Tongue (tissue), 2 donors: Measurements from ENCODE around the gene GPALPP1. TPM values are rescaled to one million over a fixed set of nuclear protein-coding genes. Genes with fewer than 3 reads are reported as not detected.
"Not testable (repeated sequence)": the region's sequence is repeated elsewhere in the genome, so short reads cannot be mapped to it uniquely, and the experiment has no call there.

Experiments
- DNase-seq: peaks from one replicate; pipeline ENCODE4 v3.0.0-alpha.2; 2015
- total RNA-seq: library from RNA; depleted of rRNA; stranded (reverse); fragments of >200 nt; gene quantifications from one replicate; pipeline ENCODE4 v1.2.3, GENCODE V29; 2014

The GPALPP1 gene, protein sequence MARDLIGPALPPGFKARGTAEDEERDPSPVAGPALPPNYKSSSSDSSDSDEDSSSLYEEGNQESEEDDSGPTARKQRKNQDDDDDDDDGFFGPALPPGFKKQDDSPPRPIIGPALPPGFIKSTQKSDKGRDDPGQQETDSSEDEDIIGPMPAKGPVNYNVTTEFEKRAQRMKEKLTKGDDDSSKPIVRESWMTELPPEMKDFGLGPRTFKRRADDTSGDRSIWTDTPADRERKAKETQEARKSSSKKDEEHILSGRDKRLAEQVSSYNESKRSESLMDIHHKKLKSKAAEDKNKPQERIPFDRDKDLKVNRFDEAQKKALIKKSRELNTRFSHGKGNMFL
- total RNA-seq = 25.8 TPM

DNA sequence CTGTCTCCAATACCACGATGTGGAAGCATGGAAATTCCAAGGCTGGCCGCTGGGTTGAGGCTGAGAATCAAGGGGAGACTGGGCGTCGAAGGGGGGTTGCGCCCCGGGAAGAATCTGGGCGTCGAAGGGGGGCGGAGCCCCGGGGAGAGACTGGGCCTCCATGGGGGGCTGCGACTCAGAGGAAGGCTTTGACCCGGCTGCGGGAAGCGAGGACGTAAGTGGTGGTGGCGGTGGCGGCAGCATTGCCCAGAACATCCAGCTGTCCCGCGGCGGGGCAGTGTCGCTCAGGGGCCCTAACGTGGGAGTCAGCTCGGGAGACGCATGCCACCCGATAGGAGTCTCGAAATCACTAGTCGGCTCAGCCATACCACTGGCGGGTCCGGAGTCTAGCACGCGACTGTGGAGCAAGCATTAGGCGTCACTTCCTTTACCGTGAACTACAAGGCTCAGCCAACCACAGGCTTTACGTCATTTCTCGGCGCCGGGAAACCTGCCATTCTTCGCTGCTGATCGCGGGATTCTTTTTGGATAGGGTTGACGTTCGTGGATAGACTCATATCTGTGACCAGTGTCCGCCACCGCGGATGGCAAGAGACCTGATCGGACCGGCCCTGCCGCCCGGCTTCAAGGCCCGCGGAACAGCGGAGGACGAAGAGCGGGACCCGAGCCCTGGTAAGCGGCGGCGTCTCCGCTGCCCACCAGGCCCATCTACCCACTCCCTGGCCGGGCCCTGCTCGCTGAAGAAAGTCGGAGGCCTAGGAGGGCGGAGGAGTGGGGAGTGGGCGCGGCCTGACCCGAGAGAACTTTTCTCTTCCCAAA is at the start of gene GPALPP1, which contains the start of gene NUFIP1:
GPALPP1 (plus strand) TSS at position 468 of the 819 bp plus-strand sequence; CDS start at position 585, 117 bp downstream.
NUFIP1 (minus strand) TSS at position 401 of the 819 bp plus-strand sequence; CDS start at position 366, 35 bp downstream.
- peak; percentile 97 for DNase-seq

DNA sequence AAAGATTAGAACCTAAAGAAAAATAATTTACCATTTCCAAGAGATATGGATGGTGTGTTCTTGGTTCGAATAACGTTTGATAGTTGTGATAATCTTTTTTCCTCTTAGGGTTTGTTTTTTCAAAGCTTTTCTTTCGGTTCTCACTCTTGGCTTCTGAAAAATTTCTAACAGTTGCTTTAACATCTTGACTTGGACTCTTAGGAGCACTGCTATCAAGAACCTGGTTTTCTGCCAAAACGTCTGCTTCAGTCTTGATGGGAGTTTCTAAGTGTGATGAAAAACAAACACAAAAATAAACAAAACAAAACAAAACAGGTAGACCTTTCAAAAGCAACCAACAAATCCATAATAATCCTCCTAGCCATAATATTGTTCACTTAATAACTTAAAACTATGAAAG is 45.9 kb upstream of the GPALPP1 start:
- not testable (repeated sequence) for DNase-seq

DNA sequence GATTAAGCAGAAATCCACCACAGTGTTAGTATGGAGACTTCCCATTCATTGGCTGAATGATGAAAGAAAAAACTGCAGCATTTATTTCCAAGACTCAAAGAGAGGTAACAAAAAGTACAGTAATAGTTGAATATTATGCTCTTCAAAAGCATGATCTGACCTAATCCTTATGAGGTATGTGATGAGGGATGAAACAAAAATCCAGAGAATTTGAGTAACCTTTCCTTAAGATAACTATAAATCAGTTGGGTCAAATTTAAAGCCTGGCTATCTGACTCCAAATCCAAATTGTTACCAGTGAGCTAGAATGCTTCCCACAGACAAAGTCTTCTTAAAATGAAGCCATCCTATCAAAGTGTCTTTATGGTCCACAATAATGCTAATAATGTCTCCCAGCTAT is 38.2 kb upstream of the GPALPP1 start:
- no peak for DNase-seq

DNA sequence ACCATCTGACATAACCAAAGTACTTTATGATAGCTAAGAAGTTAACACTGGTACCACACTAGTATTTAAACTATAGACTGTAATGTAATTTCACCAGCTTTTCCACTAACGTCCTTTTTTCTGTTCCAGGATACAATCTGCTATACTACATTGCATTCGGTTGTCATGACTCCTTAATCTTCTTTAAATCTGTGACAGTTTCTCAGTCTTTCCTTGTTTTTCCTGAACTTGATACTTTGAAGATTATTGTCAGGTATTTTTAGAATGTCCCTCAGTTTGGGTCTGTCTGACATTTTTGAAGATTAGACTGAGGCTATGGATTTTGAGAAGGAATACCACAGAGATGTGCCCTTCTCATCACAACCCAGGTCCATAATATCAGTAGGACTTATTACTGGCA is 36.7 kb upstream of the GPALPP1 start:
- no peak for DNase-seq

DNA sequence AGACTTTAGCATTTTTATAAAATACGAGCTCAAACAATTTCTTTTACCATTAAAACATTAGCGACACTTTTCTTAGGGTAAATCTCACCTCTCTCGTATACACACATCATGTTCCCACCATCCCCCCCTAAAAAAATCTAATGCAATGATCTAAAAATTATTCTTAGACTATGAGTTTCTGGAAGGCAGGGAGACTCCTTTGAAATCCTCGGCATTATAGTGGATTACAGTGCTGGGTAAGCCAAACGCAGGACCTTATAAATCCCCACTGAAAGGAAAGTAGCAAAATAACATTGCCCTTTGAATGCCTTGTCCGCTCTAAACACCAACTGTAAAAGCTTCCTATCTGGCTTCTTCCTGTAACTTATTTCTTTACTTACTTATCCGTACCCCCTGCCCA is 35.1 kb upstream of the GPALPP1 start:
- DNase-seq = no peak

DNA sequence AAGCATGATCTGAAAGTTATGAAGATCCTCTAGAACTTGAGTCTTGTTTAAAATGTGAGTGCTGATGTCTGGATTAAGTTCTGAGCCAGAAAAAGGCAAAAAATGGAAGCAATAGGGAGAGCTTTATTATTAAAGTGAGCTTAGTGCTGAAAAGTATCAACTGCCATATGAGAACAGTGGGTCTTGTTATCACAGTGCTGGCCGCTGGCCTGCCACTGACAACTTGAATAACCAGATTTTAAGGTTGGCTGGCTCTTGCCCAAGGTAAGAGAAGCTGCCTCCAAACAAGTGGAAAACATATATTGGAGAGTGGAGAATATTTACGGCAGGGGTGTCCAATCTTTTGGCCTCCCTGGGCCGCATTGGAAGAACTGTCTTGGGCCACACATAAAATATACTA is 33.9 kb upstream of the GPALPP1 start:
- DNase-seq = peak; percentile 53

DNA sequence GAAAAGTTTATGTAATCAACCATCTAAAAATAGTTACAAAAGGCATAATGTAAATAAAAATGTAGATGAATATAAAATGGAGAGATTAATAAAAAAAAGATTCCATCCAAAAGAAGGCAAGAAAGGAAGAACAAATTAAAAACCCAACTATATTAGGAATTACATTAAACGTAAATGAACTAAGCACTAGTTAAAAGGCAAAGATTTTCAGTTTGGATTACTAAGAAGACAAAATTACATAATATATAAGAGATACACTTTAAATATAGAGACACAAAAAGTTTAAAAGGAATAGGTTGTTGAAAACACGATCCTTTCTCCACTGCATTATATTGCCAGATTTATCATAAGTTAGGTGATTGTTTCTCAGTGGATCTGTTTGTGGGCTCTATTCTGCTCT is 27.3 kb upstream of the GPALPP1 start:
- no peak for DNase-seq

DNA sequence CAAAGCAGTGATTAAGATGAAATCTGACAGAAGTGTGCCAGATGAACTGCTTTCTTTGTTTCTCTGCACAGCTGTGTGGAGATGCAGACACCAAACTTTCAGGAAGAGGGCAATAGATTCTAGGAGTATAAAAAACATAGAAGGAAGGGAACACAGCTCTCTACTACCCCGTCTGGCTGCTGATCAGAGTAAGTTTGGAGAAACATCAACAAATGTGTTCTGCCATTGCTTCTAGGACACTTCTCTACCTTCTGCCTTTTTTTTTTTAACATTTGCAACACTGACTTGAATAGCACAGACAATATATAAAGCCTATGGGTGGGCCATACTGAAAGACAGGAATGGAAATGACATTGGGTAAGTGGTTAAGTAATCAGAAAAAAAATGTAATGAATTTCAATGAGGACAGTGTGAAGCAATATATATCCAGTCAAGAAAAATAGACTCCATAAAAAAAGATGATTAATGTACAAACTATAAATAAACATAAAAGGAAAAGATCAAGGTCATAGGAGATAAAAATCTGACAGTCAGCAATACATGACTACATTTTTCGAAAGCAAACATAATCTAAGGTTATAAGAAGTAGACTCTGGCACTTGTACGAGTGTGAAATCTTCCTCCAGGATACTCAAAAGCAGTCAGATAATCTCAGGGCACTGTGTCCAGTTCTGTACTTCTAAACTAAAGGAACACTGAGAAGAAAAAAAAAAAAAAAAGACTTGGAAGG is 21.5 kb upstream of the GPALPP1 start:
- peak; percentile 22 for DNase-seq

DNA sequence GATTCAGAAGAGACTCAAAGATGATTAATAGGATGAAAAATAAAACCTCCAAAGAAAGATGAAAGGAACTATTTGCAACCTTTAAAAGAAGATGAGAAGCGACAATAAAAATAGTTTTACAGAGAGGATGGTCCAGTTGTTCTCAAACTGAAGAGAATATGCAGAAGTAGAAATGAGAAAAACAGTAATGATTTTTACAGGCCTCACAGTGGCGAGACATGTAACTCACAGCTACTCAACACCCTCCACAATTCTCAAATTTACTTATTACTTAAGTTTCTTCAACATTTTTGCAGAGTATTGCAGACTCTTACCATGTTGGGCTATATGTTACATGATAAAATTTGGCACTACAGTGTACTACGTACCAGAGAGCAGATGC is 20.9 kb upstream of the GPALPP1 start:
- DNase-seq = no peak

DNA sequence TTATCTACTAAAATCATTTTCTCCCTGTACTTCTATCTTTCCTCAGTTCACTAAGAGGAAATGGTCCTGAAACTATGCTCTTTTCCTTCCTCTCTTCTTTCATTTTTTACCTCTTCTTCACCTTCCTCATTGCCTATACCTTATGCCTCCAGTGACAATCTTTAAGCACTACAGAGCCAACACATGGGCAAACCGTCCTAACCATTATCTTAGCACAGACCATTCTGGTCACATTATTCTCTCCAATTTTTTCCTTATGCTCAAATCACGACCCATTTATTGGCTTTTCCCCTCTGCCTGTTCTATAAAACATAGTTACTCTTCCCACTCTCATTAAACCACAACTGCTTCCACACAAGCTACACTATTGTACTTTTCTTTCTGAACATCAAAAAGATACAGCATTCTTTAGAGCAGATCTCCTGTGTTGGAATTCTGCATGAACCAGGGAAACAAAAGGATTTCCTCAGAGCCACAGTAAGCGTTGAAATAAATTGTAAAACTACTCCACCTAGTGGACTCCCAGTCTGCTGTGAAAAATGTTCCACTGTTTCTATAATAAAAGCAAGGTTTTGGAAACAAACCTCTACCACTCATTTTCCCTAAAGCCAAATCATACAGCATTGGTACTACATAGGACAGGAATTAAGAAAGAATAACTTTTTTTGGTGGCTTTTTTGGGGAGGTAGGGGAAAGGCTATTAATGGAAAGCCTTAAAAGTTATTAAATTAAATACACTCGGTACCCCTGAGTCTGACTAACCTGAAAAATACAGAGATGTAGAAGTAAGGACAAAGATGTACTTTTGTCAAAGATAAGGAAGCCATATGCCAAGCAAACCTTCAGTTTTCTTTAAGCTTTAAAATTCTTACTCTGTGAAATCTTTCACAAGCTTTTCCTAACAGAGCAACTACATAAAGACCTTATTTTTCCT is 19.5 kb upstream of the GPALPP1 start:
- DNase-seq = peak; percentile 82

DNA sequence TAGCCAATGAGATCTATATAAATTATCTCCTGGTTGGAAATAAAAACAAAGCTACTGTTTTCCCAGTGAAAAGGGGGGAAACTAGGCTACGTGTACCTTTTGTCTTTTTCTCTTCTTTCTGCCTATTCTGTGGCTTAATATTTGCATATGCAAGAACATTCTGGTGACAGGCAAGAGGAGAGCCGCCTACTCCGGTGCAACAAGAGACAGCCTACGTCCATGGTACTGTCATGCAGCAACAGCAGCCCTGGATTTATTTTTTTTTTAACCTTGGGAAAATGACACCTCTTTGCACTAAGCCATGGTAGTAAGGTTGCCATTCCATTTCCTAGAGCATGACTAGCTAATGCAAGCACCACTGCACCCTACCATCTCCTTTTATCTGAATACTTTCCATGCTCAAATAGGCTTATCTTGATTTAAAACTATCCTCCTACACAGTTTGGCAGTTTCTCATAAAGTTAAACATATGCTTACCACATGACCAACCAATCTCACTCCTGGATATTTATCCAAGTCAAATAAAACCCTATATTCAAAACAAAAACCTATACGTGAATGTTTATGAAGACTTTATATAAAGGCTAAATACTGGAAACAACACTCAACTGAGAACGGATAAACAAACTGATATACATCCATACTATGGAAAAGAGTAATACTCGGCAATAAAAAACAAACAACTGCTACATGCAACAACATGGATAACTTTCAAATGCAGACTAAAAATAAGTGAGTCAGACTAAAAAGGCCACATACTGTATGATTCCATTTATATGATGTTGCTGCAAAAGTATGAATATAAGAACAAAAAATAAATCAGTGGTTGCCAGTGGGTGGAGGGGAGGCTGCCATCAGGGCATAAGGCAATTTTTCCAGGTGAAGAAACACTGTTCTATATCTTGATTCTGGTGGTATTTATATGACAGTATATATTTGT is 17.4 kb upstream of the GPALPP1 start:
- DNase-seq = no peak

DNA sequence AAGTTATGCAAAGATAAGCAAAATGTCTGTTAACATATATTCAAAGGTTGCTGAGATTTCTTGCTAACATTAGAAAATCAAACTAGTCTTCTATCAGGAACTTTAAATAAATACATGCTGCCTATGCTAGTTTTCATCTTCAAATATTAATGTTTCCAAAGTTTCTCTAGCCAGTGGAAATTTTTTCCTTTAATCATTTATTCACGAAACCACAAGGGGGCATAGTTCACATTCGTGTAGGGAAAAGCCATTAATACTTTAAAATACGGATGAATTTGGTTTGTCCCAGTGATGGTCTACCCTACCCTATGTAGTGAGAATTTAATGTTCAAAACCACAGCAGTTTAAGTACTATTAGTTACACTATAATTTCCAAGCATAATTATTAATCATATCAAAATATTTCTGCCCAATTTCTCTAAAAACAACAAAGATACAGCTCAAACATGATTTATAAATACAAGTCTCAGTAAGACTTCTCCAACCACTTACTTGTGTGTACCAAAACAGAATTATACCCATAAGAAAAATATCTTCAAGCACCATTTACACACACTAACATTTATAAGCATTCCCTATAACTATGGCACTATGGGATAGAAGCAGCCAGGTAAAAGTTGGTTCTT is 16.3 kb upstream of the GPALPP1 start:
- DNase-seq = peak; percentile 51

DNA sequence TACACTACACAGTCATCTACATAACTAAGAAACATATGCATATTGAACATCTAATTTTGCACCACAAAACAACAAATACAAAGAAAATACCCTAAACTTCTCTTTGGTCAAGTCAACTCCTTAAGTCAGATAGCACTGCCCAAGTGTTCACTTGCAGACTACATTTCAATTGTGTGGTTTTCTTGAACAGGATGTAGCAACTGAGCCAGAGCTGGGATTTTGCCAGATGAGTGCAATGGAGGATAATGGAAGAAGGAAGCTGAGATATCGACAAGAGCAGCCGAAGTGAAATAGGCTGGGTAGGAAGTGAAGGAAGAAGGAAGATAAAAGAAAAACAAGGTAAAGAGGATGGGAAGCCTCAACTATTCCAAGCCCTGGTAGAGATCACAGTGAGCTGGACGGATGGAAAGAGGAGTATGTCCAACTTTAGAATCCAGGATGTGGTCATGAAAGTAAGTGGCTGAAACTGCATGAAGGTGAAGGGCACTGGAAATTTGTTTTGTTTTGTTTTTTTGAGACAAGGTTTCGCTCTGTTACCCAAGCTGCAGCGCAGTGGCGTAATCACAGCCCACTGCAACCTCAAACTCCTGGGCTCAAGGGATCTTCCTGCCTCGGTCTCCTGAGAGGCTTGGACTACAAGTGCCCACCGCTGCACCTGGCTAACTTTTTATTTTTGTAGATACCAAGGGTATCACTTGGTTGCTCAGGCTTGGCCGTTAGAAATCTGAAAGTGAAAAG is 15.1 kb upstream of the GPALPP1 start:
- no peak for DNase-seq

DNA sequence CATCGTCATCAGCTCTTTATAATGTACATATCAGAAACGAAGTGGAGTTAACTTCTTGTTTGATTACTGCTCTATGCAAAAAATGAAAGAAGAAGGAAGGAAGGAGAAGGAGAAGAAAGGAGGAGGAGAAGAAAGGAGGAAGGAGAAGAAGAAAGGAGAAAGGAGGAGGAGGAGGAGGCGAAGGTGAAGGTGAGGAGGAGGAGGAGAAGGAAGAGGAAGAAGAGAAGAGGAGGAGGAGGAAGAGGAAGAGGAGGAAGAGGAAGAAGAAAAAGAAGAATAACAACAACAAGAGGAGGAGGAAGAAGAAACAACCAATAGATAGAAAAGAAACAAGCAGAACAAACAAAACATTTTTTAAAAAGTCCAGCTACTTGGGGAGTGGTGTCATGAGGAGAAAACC is 13.1 kb upstream of the GPALPP1 start:
- DNase-seq = no peak

DNA sequence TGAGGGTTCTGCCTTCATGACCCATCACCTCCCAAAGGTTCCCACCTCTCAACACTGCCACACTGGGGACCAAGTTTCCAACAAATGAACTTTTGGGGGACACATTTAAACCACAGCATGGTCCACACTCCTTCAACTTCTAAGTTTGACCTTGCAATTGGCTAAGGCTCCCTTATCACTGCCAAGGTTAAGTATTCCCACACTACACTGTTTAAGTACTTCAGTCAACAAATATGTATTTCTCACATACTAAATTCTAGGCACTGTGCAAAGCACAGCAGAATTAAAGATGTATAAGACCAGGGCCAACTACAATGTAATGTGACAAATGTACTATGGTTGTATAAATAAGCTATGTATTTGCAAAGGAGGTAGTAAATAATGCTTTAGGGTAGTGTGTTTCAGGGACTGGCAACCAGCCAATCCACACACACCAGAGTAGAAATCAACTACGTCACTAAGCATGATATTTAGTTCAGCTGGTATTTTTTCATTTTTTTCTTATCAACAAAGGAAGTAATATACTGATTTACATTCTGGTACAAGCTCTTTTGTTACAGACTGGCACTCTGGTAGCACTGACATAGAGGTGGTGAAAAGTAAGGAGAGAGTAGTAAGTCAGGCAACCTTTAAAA is 12.3 kb upstream of the GPALPP1 start:
- DNase-seq = no peak

DNA sequence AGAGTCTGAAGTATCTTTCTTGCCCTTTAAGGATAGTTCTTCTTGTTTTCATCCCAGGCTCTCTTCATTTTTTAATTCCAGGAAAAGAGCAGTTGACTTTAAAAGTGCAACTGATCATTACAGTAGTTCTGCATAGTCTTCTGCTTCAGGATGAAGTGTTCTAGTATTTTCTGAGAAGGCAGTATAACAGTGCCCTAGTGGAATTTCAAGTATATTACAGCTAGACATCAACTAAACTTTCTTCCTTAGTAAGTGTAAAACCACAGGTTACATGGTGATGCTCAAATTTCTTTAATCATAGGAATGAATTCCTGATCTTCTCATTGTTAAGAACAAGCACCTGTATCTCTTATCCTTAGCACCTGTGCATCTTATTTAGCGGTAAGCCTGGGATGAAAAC is 11.0 kb upstream of the GPALPP1 start:
- no peak for DNase-seq

DNA sequence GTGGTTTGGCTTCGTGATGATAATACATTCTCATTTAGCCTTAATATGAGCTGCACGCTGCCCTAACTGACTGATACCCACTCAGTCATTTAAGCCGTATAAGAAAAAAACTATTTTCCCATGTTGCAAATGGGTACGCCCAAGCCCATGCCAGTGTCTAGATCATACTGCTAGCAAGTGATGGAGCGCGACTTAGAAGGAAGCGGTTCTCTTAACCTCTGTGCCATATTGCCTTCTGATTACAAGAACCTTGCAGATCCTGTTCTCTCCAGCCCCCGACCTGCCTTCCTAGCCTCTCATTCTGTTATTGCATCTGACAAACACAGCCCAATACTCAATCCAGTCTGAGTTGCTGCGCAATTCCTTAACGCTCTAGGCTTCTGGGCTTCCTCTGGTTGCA is 603 bp downstream of the GPALPP1 start:
- no peak for DNase-seq

DNA sequence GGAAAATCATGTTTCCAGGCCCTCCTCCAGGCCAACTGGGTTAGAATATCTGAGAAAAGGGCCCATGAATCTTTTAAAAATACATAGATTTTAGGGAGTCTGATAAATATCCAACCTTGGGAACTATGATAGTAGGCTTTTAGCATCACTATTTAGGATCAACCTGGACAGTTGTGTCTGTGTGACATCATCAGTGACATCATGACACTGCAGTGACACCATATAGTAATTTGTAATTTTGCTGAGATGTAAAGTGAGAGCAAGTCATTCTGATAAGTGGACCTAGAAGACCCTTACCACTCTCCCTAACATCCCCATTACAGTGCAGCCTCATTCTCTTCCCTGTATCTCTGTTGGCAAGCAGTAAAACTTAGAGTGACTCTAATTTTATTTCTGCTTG is 14.1 kb downstream of the GPALPP1 start:
- no peak for DNase-seq

DNA sequence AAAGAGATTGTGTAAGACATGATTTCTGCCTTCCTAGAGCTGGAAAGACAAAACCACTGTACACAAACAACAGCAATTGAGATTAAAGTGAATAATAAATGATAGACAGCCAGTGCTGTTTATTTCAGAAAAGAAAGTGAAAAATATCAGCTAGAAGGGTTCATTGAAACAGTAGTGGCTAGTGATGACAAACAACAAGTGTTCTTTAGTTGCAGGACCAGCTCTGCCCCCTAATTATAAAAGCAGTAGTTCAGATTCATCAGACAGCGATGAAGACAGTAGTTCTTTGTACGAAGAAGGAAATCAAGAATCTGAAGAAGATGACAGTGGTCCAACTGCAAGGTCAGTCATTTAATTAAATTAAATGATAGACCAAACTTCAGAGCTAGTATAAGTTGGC is 14.8 kb downstream of the GPALPP1 start:
- DNase-seq = no peak
